Measurements from ENCODE around the gene MRAP.

DNA sequence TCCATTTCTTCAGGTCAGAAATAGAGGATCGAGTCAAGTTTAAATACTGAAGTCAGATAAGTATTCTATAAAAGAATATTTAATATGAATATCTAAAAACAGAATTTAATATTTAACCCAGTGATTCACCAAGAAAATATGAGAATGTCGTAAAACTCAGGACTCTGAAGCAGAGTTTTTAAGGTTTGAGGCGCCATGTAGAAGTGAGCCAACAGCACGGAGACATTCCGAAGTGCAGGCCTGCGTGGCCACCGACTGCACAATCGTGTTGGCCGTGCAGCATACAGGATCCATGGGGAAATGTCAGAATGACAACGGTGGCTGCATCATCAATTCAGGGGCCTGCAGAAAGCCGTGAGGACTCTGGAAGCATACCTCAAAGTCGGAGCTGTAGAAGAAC lies 23.4 kb downstream of the MRAP start:
- TF ChIP-seq, protein P1, sequence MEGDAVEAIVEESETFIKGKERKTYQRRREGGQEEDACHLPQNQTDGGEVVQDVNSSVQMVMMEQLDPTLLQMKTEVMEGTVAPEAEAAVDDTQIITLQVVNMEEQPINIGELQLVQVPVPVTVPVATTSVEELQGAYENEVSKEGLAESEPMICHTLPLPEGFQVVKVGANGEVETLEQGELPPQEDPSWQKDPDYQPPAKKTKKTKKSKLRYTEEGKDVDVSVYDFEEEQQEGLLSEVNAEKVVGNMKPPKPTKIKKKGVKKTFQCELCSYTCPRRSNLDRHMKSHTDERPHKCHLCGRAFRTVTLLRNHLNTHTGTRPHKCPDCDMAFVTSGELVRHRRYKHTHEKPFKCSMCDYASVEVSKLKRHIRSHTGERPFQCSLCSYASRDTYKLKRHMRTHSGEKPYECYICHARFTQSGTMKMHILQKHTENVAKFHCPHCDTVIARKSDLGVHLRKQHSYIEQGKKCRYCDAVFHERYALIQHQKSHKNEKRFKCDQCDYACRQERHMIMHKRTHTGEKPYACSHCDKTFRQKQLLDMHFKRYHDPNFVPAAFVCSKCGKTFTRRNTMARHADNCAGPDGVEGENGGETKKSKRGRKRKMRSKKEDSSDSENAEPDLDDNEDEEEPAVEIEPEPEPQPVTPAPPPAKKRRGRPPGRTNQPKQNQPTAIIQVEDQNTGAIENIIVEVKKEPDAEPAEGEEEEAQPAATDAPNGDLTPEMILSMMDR (IDR thresholded peaks at IDR 0.05), result no peak
- TF ChIP-seq, protein P2, sequence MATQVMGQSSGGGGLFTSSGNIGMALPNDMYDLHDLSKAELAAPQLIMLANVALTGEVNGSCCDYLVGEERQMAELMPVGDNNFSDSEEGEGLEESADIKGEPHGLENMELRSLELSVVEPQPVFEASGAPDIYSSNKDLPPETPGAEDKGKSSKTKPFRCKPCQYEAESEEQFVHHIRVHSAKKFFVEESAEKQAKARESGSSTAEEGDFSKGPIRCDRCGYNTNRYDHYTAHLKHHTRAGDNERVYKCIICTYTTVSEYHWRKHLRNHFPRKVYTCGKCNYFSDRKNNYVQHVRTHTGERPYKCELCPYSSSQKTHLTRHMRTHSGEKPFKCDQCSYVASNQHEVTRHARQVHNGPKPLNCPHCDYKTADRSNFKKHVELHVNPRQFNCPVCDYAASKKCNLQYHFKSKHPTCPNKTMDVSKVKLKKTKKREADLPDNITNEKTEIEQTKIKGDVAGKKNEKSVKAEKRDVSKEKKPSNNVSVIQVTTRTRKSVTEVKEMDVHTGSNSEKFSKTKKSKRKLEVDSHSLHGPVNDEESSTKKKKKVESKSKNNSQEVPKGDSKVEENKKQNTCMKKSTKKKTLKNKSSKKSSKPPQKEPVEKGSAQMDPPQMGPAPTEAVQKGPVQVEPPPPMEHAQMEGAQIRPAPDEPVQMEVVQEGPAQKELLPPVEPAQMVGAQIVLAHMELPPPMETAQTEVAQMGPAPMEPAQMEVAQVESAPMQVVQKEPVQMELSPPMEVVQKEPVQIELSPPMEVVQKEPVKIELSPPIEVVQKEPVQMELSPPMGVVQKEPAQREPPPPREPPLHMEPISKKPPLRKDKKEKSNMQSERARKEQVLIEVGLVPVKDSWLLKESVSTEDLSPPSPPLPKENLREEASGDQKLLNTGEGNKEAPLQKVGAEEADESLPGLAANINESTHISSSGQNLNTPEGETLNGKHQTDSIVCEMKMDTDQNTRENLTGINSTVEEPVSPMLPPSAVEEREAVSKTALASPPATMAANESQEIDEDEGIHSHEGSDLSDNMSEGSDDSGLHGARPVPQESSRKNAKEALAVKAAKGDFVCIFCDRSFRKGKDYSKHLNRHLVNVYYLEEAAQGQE (IDR thresholded peaks at IDR 0.05), result no peak
- no peak for TF ChIP-seq BHLHE40 (IDR thresholded peaks at IDR 0.05; ENCODE audit: low read depth, low read length)
- TF ChIP-seq, protein P3, sequence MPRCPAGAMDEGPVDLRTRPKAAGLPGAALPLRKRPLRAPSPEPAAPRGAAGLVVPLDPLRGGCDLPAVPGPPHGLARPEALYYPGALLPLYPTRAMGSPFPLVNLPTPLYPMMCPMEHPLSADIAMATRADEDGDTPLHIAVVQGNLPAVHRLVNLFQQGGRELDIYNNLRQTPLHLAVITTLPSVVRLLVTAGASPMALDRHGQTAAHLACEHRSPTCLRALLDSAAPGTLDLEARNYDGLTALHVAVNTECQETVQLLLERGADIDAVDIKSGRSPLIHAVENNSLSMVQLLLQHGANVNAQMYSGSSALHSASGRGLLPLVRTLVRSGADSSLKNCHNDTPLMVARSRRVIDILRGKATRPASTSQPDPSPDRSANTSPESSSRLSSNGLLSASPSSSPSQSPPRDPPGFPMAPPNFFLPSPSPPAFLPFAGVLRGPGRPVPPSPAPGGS (IDR thresholded peaks at IDR 0.05), result no peak
- no peak for TF ChIP-seq MAFK (IDR thresholded peaks at IDR 0.05; ENCODE audit: partially characterized antibody)
- no peak for TF ChIP-seq EP300 (IDR thresholded peaks at IDR 0.05)
- no peak for TF ChIP-seq RCOR1 (IDR thresholded peaks at IDR 0.05; ENCODE audit: low read depth, low read length)
- TF ChIP-seq POLR2A (IDR thresholded peaks at IDR 0.05; ENCODE audit: low read length), result no peak

Measured in A549 (cell line).